Spleen (tissue), 11 donors: ENCODE measurements around the gene DDX24. TPM values are rescaled to one million over a fixed set of nuclear protein-coding genes. Genes with fewer than 3 reads are reported as not detected.
A peak's percentile ranks its signal among the peaks of the same experiment; 100 is the strongest.

Experiments
- DNase-seq: peaks from one replicate; pipeline ENCODE4 v3.0.0-alpha.2; 2020
- H3K27ac ChIP-seq, 8 donors: fragments of 200-600 bp; sonication (generic) in 7 of 8; 1 replicate in 4 of 8; 2 replicates in 4 of 8; pipeline versions ENCODE4 v1.5.0 to v1.8.0; 2016 to 2021; ENCODE audit warnings: inconsistent platforms in 4 of 8, mild to moderate bottlenecking in 4 of 8, moderate library complexity in 1 of 8
- H3K27me3 ChIP-seq, 7 donors: fragments of 200-600 bp; sonication (generic) in 6 of 7; replicated peaks in 1 of 7; 1 replicate in 4 of 7; 2 replicates in 3 of 7; pipeline versions ENCODE4 v1.5.0 to v1.8.0; 2016 to 2021; ENCODE audit warnings: inconsistent platforms in 3 of 7, mild to moderate bottlenecking in 1 of 7
- H3K36me3 ChIP-seq, 6 donors: fragments of 200-600 bp; sonication (generic) in 5 of 6; 1 replicate in 4 of 6; 2 replicates in 2 of 6; pipeline versions ENCODE4 v1.5.0 to v1.8.0; 2016 to 2021; ENCODE audit warnings: inconsistent platforms in 2 of 6
- H3K4me1 ChIP-seq, 6 donors: fragments of 200-600 bp; sonication (generic) in 5 of 6; 1 replicate in 3 of 6; 2 replicates in 3 of 6; pipeline versions ENCODE4 v1.5.0 to v1.8.0; 2016 to 2021; ENCODE audit warnings: inconsistent platforms in 3 of 6
- H3K4me3 ChIP-seq, 8 donors: fragments of 200-600 bp; sonication (generic) in 7 of 8; 1 replicate in 4 of 8; 2 replicates in 4 of 8; pipeline versions ENCODE4 v1.5.0 to v1.8.0; 2016 to 2021; ENCODE audit warnings: inconsistent platforms in 4 of 8, mild to moderate bottlenecking in 4 of 8, moderate library complexity in 2 of 8
- H3K9me3 ChIP-seq, 8 donors: fragments of 200-600 bp; sonication (generic) in 7 of 8; 1 replicate in 4 of 8; 2 replicates in 4 of 8; pipeline versions ENCODE4 v1.5.0 to v1.8.0; 2016 to 2021; ENCODE audit warnings: inconsistent platforms in 4 of 8
- CTCF ChIP-seq, 11 experiments: fragments of 200-600 bp in 7 of 11; fragments of 450-650 bp in 4 of 11; sonication (generic) in 4 of 11; IDR thresholded peaks in 8 of 11; conservative IDR thresholded peaks in 3 of 11; 1 replicate in 7 of 11; 2 replicates in 4 of 11; pipeline versions ENCODE4 v1.4.0 to v1.8.0; 2016 to 2021; ENCODE audit warnings: antibody characterized with exemption in 11 of 11, inconsistent platforms in 4 of 11, mild to moderate bottlenecking in 1 of 11
- POLR2A ChIP-seq, 3 donors: fragments of 450-650 bp; IDR thresholded peaks; one replicate each; pipeline ENCODE4 v1.5.1; 2017; ENCODE audit warnings: antibody characterized with exemption in 3 of 3, mild to moderate bottlenecking in 1 of 3
- POLR2AphosphoS5 ChIP-seq, 3 donors: sonication (generic); formaldehyde crosslinking; IDR thresholded peaks; one replicate each; pipeline ENCODE4 v1.5.1; 2017; ENCODE audit warnings: antibody characterized with exemption in 3 of 3
- WGBS, 5 donors: extraction: QIAGEN DNeasy Blood & Tissue Kit in 3 of 5; methylation state at CpG; one replicate each; pipeline versions ENCODE4 v1.1.5 to v1.1.7; 2013 to 2018; 5-methylcytosine and 5-hydroxymethylcytosine counted together
- intact Hi-C: fragments of 100-400 bp; cut with DNase I; formaldehyde crosslinking; loops from one replicate; pipeline ENCODE4 v1.15.0; 2023; ENCODE audit warnings: low total_unique reads
- polyA plus RNA-seq, 3 donors: library from polyadenylated mRNA; stranded (reverse); fragments of 200-250 nt; gene quantifications; one replicate each; pipeline ENCODE4 v1.2.1, GENCODE V29; 2013
- total RNA-seq, 7 donors: library from RNA; depleted of rRNA in 3 of 7; stranded (reverse); fragments of >200 nt in 3 of 7; fragmentation: NEBNext Ultra II Directional in 4 of 7; extraction: Animal tissue kit (Norgen Biotek cat#: 25700) in 4 of 7; gene quantifications; one replicate each; pipeline versions ENCODE4 v1.1.0 to v1.2.1, GENCODE V29; 2016 to 2021
- donor health status: healthy with polysubstance abuse.
- donor health status: DM: no; HTN: no; CAD: no; lungs with moderate emphysema.
- donor health status: DM: no; HTN: no; CAD: no.
- donor health status: Bipolar disorder and iron deficiency.
- donor health status: healthy.
- donor health status: DM: no; HTN: no; CAD: no.
- donor health status: DM: yes; HTN: yes; CAD: no.

Gene DDX24
- total and polyA plus RNA-seq, 10 donors, result 70.8 to 251 (median 171) TPM

DNA sequence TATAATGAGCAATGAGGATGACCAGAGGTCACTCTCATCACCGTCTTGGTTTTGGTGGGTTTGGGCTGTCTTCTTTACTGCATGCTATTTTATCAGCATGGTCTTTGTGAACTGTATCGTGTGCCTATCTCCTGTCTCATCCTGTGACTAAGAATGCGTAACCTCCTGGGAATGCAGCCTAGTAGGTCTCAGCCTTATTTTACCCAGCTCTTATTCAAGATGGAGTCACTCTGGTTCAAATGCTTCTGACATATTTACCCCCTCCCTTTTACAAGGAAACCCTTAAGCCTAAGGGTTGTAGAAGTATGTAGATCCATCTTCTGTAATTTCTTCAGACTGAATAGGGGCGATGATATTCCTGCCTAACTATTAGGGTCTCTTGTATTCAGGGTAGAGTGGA, 8.5 kb upstream of the DDX24 start:
- no peak for DNase-seq
- whole genome bisulfite sequencing, 5 donors, result 92 to 98% (median 96%) methylated on average over 4 of the region's 4 CpGs
- H3K9me3 ChIP-seq, result no peaks in the 10 kb centered on the region
- TF ChIP-seq POLR2A (IDR thresholded peaks at IDR 0.05), result no peak
- TF ChIP-seq CTCF (IDR thresholded peaks at IDR 0.05 in 8 of 11, conservative IDR thresholded peaks at IDR 0.05 in 3 of 11), result no peak
- no peak for TF ChIP-seq POLR2AphosphoS5 (IDR thresholded peaks at IDR 0.05)
- intact Hi-C loops, result no loop called here
- no peaks in the 10 kb centered on the region for H3K4me1 ChIP-seq
- H3K27ac ChIP-seq, result no peak overlapping the region
- no peaks in the 10 kb centered on the region for H3K27me3 ChIP-seq
- no peak overlapping the region for H3K4me3 ChIP-seq
- no peaks in the 10 kb centered on the region for H3K36me3 ChIP-seq

GRCh38 chr14:94088516-94088915, 7.5 kb upstream of the DDX24 start:
- H3K4me1 ChIP-seq, result no peaks in the 10 kb centered on the region
- no peaks in the 10 kb centered on the region for H3K27me3 ChIP-seq
- H3K27ac ChIP-seq, result no peak overlapping the region
- no peaks in the 10 kb centered on the region for H3K9me3 ChIP-seq
- TF ChIP-seq POLR2AphosphoS5 (IDR thresholded peaks at IDR 0.05), result no peak
- DNase-seq, result no peak
- WGBS, 5 donors, result 88 to 95% (median 91%) methylated on average over 5 of the region's 5 CpGs
- intact Hi-C loops, result no loop called here
- no peaks in the 10 kb centered on the region for H3K36me3 ChIP-seq
- no peak overlapping the region for H3K4me3 ChIP-seq

DNA sequence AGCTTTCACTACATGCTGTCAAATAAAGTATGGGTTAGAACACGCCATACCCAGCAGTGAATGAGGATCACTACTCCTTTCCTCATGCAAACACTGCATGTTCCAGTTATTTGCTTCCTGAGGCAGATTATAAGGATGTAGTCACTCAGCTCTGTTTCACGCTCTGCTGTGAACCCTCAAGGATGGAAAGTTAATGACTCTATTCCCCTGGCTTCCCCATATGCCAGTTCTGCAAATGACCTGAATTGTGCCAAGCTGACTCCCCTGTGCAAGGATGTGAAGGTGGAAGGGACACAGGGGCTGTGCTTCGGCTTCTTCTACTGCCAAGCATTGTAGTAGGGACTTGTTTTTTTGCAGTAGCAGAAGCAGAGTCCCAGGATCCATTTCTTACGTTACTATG, 6.9 kb upstream of the DDX24 start:
- 70 to 95% (median 71%) methylated on average over 4 of the region's 4 CpGs for WGBS, 5 donors
- Histone ChIP-seq H3K36me3 (no peaks in the 10 kb centered on the region), H3K27me3 (no peaks in the 10 kb centered on the region), H3K9me3 (no peaks in the 10 kb centered on the region), H3K27ac (no peak overlapping the region), H3K4me1 (peaks cover 0 to 3% (median 0%) of the 10 kb centered on the region in 6 donors), H3K4me3 (no peak overlapping the region)
- no peak for TF ChIP-seq CTCF (IDR thresholded peaks at IDR 0.05 in 8 of 11, conservative IDR thresholded peaks at IDR 0.05 in 3 of 11)
- no peak for TF ChIP-seq POLR2AphosphoS5 (IDR thresholded peaks at IDR 0.05)
- no peak for TF ChIP-seq POLR2A (IDR thresholded peaks at IDR 0.05)
- intact Hi-C loops, result no loop called here
- no peak for DNase-seq

GRCh38 chr14:94081386-94081820, 401 bp upstream of the DDX24 start:
- H3K4me3 ChIP-seq, result peak overlapping the region; percentile 88 to 99 (median 94)
- peaks cover 0 to 29% (median 19%) of the 10 kb centered on the region in 6 donors for H3K36me3 ChIP-seq
- intact Hi-C loops, result no loop called here
- DNase-seq, result no peak
- peaks cover 24 to 60% (median 51%) of the 10 kb centered on the region in 6 donors for H3K4me1 ChIP-seq
- TF ChIP-seq CTCF (IDR thresholded peaks at IDR 0.05 in 8 of 11, conservative IDR thresholded peaks at IDR 0.05 in 3 of 11) (no peak), POLR2AphosphoS5 (IDR thresholded peaks at IDR 0.05) (no peak), POLR2A (IDR thresholded peaks at IDR 0.05) (no peak)
- no peaks in the 10 kb centered on the region for H3K27me3 ChIP-seq
- no peaks in the 10 kb centered on the region for H3K9me3 ChIP-seq
- 0 to 3% (median 1%) methylated on average over 19 of the region's 19 CpGs for WGBS, 5 donors
- peak overlapping the region; percentile 89 to 97 (median 96) for H3K27ac ChIP-seq
